ENCODE measurements around the gene SLC44A4. TPM values are rescaled to one million over a fixed set of nuclear protein-coding genes. Genes with fewer than 3 reads are reported as not detected.
A peak's percentile ranks its signal among the peaks of the same experiment; 100 is the strongest.

Gene SLC44A4
- total RNA-seq, 1 donor from 2014 or later, result 17.5 TPM

GRCh38 chr6:31814677-31815024 lies 64.1 kb downstream of the SLC44A4 start:
- Mint-ChIP-seq H3K27me3 (no peaks in the 10 kb centered on the region), H3K9me3 (ENCODE audit: low read depth) (peaks cover 4% of the 10 kb centered on the region), H3K4me1 (ENCODE audit: low read depth) (peaks cover 12% of the 10 kb centered on the region), H3K4me3 (ENCODE audit: low read depth) (peak overlapping the region; percentile 75), H3K36me3 (ENCODE audit: insufficient read depth) (peaks cover 8% of the 10 kb centered on the region), H3K27ac (peak overlapping the region; percentile 98)
- peak; percentile 67 for DNase-seq (ENCODE audit: low spot score, unreplicated experiment)
- TF ChIP-seq CTCF (IDR thresholded peaks at IDR 0.05; ENCODE audit: unreplicated experiment), result no peak

- H3K36me3 Mint-ChIP-seq (ENCODE audit: insufficient read depth), result peaks cover 8% of the 10 kb centered on the region
- H3K27me3 Mint-ChIP-seq, result no peaks in the 10 kb centered on the region
- H3K9me3 Mint-ChIP-seq (ENCODE audit: low read depth), result peaks cover 4% of the 10 kb centered on the region
- H3K27ac Mint-ChIP-seq, result peak overlapping the region; percentile 90
- H3K4me3 Mint-ChIP-seq (ENCODE audit: low read depth), result peak overlapping the region; percentile 62
- TF ChIP-seq CTCF (IDR thresholded peaks at IDR 0.05; ENCODE audit: unreplicated experiment), result no peak
- H3K4me1 Mint-ChIP-seq (ENCODE audit: low read depth), result peaks cover 12% of the 10 kb centered on the region
- DNase-seq (ENCODE audit: low spot score, unreplicated experiment), result no peak
Measured at GRCh38 chr6:31813465-31813849, 65.3 kb downstream of the SLC44A4 start.

Other genes starting within 250 kb of the SLC44A4 start
- gene BAG6, start 226.3 kb downstream of the SLC44A4 start, total RNA-seq, result 458 and 471 TPM in 2 replicates
- 7.1 and 7.5 TPM in 2 replicates for gene APOM, start 223.1 kb downstream of the SLC44A4 start, total RNA-seq
- gene C6orf47, start 218.2 kb downstream of the SLC44A4 start, total RNA-seq, result 23.6 and 24.1 TPM in 2 replicates
- 15.2 and 18.0 TPM in 2 replicates for gene GPANK1, start 214.0 kb downstream of the SLC44A4 start, total RNA-seq
- 163 and 165 TPM in 2 replicates for gene CSNK2B, start 212.9 kb downstream of the SLC44A4 start, total RNA-seq
- 24.8 and 30.6 TPM in 2 replicates for gene LY6G5B, start 209.0 kb downstream of the SLC44A4 start, total RNA-seq
- 4.4 and 6.5 TPM in 2 replicates for gene LY6G5C, start 197.9 kb downstream of the SLC44A4 start, total RNA-seq
- 93.0 and 96.9 TPM in 2 replicates for gene ABHD16A, start 175.7 kb downstream of the SLC44A4 start, total RNA-seq
- not detected in 2 replicates for gene LY6G6F, start 172.1 kb downstream of the SLC44A4 start, total RNA-seq
- gene LY6G6D, start 163.6 kb downstream of the SLC44A4 start, total RNA-seq, result not detected in 2 replicates
- 0.60 and 1.3 TPM in 2 replicates for gene LY6G6C, start 157.3 kb downstream of the SLC44A4 start, total RNA-seq
- not detected in 2 replicates for gene MPIG6B, start 155.6 kb downstream of the SLC44A4 start, total RNA-seq
- 218 and 233 TPM in 2 replicates for gene DDAH2, start 149.7 kb downstream of the SLC44A4 start, total RNA-seq
- gene CLIC1, start 142.5 kb downstream of the SLC44A4 start, total RNA-seq, result 275 and 286 TPM in 2 replicates
- gene MSH5, start 139.0 kb downstream of the SLC44A4 start, total RNA-seq, result 45.0 and 51.3 TPM in 2 replicates
- 8.6 and 11.9 TPM in 2 replicates for gene SAPCD1, start 116.3 kb downstream of the SLC44A4 start, total RNA-seq
- 9.5 and 11.6 TPM in 2 replicates for gene VWA7, start 101.7 kb downstream of the SLC44A4 start, total RNA-seq
- gene VARS1, start 83.2 kb downstream of the SLC44A4 start, total RNA-seq, result 85.6 and 92.6 TPM in 2 replicates
- 80.4 and 82.9 TPM in 2 replicates for gene LSM2, start 72.0 kb downstream of the SLC44A4 start, total RNA-seq
- gene HSPA1L, start 63.7 kb downstream of the SLC44A4 start, total RNA-seq, result 2.4 and 2.5 TPM in 2 replicates
- 52.5 and 56.6 TPM in 2 replicates for gene HSPA1A, start 63.5 kb downstream of the SLC44A4 start, total RNA-seq
- gene HSPA1B, start 51.3 kb downstream of the SLC44A4 start, total RNA-seq, result 152 and 165 TPM in 2 replicates
- 52.4 and 57.4 TPM in 2 replicates for gene NEU1, start 16.2 kb downstream of the SLC44A4 start, total RNA-seq
- gene EHMT2, start 18.7 kb upstream of the SLC44A4 start, total RNA-seq, result 161 and 175 TPM in 2 replicates
- 47.1 and 55.5 TPM in 2 replicates for gene ZBTB12, start 23.1 kb upstream of the SLC44A4 start, total RNA-seq
- gene C2, start 48.7 kb upstream of the SLC44A4 start, total RNA-seq, result 0.47 and 0.65 TPM in 2 replicates
- gene CFB, start 67.1 kb upstream of the SLC44A4 start, total RNA-seq, result 3.9 and 4.7 TPM in 2 replicates
- gene NELFE, start 80.0 kb upstream of the SLC44A4 start, total RNA-seq, result 67.2 and 71.8 TPM in 2 replicates
- 97.9 and 103 TPM in 2 replicates for gene SKIC2, start 80.2 kb upstream of the SLC44A4 start, total RNA-seq
- 26.3 and 29.4 TPM in 2 replicates for gene DXO, start 93.1 kb upstream of the SLC44A4 start, total RNA-seq
- 13.1 and 14.1 TPM in 2 replicates for gene C4A, start 103.1 kb upstream of the SLC44A4 start, total RNA-seq
- gene C4B, start 135.8 kb upstream of the SLC44A4 start, total RNA-seq, result 6.6 and 8.4 TPM in 2 replicates
- 0.38 and 0.67 TPM in 2 replicates for gene CYP21A2, start 159.4 kb upstream of the SLC44A4 start, total RNA-seq
- gene TNXB, start 230.3 kb upstream of the SLC44A4 start, total RNA-seq, result 10.3 and 14.6 TPM in 2 replicates
- 89.4 and 95.0 TPM in 2 replicates for gene ATF6B, start 249.2 kb upstream of the SLC44A4 start, total RNA-seq

Measured in progenitor cell of endocrine pancreas (in vitro differentiated cells).